PFSK-1 (cell line): Measurements from ENCODE around the gene TCEAL1.

Experiments
- FOXP2 ChIP-seq: optimal IDR thresholded peaks from 2 replicates; pipeline ENCODE3; 2011; ENCODE audit warnings: borderline replicate concordance, control low read depth, inconsistent platforms; ENCODE audit not compliant: insufficient read depth; ENCODE audit errors: extremely low read length, extremely low read depth
- POLR2AphosphoS5 ChIP-seq: IDR thresholded peaks from 2 replicates; pipeline ENCODE4 v1.6.1; 2012; ENCODE audit warnings: low read depth, mild to moderate bottlenecking, control low read depth, low read length, moderate library complexity
- SIN3A ChIP-seq: IDR thresholded peaks from 2 replicates; pipeline ENCODE4 v1.6.1; 2012; ENCODE audit warnings: mild to moderate bottlenecking, low read length, moderate library complexity, borderline replicate concordance; ENCODE audit not compliant: insufficient read depth
- TAF1 ChIP-seq: IDR thresholded peaks from 2 replicates; pipeline ENCODE4 v1.6.1; 2012; ENCODE audit warnings: low read length, control low read depth, borderline replicate concordance; ENCODE audit not compliant: insufficient read depth
- TF ChIP-seq, protein P1 (sequence below), 2 experiments: IDR thresholded peaks; 2 replicates each; pipeline versions ENCODE4 v1.6.1 to v1.8.0; 2011 to 2012; ENCODE audit warnings: low read depth in 2 of 2, low read length in 2 of 2, control low read depth in 1 of 2, inconsistent platforms in 1 of 2, mild to moderate bottlenecking in 1 of 2, moderate library complexity in 1 of 2; ENCODE audit not compliant: insufficient read depth in 1 of 2

Gene TCEAL1

DNA sequence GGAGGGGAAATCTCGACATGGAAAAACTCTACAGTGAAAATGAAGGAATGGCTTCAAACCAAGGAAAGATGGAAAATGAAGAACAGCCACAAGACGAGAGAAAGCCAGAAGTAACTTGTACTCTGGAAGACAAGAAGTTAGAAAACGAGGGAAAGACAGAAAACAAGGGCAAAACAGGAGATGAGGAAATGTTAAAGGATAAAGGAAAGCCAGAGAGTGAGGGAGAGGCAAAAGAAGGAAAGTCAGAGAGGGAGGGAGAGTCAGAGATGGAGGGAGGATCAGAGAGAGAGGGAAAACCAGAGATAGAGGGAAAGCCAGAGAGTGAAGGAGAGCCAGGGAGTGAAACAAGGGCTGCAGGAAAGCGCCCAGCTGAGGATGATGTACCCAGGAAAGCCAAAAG is 42.1 kb upstream of the TCEAL1 start:
- TF ChIP-seq SIN3A (no peak), FOXP2 (no peak), TAF1 (no peak), POLR2AphosphoS5 (no peak)
- TF ChIP-seq, protein P1, sequence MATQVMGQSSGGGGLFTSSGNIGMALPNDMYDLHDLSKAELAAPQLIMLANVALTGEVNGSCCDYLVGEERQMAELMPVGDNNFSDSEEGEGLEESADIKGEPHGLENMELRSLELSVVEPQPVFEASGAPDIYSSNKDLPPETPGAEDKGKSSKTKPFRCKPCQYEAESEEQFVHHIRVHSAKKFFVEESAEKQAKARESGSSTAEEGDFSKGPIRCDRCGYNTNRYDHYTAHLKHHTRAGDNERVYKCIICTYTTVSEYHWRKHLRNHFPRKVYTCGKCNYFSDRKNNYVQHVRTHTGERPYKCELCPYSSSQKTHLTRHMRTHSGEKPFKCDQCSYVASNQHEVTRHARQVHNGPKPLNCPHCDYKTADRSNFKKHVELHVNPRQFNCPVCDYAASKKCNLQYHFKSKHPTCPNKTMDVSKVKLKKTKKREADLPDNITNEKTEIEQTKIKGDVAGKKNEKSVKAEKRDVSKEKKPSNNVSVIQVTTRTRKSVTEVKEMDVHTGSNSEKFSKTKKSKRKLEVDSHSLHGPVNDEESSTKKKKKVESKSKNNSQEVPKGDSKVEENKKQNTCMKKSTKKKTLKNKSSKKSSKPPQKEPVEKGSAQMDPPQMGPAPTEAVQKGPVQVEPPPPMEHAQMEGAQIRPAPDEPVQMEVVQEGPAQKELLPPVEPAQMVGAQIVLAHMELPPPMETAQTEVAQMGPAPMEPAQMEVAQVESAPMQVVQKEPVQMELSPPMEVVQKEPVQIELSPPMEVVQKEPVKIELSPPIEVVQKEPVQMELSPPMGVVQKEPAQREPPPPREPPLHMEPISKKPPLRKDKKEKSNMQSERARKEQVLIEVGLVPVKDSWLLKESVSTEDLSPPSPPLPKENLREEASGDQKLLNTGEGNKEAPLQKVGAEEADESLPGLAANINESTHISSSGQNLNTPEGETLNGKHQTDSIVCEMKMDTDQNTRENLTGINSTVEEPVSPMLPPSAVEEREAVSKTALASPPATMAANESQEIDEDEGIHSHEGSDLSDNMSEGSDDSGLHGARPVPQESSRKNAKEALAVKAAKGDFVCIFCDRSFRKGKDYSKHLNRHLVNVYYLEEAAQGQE (IDR thresholded peaks at IDR 0.05; ENCODE audit: insufficient read depth in 1 of 2, low read depth in 2 of 2, low read length in 2 of 2): no peak

DNA sequence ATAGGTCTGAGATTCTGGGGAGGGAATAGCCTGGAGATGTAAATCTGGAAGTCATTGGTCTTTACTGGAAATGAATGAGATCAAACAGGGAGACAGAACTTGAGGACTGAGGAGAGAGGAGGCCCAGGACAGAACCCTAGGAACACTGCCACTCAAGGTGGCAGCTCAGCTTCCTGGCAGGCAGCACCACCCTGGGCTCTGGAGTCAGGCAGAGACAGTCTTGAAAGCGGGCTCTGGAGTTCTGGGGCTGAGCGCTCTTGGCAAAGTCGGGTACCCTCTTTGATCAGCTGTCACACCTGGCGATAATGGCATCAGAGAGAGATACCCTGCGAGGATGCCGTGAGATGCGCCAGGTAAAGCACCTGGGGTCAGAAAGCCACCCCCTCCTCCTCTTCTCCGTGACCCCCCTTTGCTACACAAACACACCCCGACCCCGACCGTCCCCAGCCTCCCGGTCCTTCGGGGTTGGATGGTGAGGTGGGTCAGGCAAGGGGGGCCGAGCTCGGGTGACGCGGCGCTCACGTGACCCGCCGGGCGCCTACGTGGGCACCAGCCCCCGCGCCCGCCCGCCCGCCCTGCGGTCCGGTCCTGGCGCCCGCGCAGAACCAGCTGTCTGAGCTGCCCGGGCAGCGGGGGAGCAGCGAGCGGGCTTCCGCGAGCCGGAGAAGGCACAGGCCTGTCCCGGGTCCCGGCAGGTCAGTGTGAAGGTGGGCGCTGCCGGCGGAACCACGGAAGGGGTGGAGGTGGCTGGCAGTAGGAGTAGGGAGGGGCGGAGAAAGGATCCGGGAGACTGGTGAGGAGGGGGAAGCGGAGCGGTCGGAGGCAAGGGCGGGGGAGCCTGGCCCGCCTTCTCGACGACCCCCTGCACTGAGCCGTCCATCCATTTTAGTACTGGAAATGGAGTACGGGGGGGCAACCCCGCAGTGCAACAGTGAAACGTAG is 21.1 kb upstream of the TCEAL1 start, which contains the start of gene TCEAL3:
Gene TCEAL3, plus strand, starts transcription at position 600 of the 942 bp plus-strand sequence. CDS start 1,102 bp downstream, outside the sequence.
- TF ChIP-seq POLR2AphosphoS5 (no peak), SIN3A (no peak)

DNA sequence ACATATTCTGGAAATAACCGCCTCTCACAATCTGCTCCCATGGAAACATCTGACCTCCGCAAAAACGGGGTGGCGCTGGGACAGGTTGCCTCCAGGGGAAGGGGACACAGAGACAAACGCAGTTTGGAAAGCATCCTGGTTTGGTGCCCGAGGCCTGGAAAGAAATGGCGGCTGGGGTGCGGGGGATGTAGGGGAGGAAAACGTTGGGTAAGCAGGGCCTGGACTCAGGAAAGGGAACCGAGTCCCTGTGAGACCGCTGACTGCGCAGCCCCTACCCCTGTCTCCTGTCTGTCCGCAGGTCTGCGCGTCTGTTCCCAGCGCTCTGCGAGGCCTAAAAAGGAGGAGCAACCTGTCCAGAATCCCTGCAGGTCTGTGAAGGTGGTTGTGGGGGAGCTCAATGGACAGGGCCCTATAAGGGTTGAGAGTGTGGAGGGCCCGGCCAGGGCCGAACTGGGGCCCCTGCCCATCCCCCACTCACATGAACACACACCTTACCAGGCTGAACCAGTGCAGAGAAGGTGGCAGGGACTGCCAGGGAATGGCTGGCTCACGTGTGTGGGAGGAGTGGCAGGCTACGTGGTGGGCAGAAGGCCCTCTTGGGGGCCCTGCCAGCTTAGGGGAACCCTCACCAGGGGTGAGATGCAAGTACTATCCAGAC is 20.3 kb upstream of the TCEAL1 start:
- no peak for TF ChIP-seq POLR2AphosphoS5
- TF ChIP-seq, protein P1 (IDR thresholded peaks at IDR 0.05; ENCODE audit: insufficient read depth in 1 of 2, low read depth in 2 of 2, low read length in 2 of 2): no peak
- no peak for TF ChIP-seq FOXP2
- no peak for TF ChIP-seq SIN3A
- no peak for TF ChIP-seq TAF1

DNA sequence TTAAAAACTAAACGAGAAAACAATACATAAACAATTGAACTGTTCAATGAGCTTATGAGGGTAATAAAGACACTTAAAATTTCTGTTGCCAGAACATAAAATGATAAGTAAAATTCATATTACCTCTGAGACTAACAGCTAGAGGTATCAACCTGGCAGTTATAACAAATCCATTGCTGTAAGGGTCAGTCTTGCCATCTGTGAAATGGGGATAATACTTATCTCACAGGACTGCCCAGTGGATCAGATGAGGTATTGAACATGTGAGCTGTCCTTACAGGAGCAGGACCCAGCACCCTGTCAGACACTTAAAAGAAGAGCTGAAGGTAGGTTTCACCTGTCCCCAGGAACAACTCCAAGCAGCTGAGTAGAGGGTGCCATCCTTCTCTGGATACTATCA is 18.5 kb upstream of the TCEAL1 start:
- TF ChIP-seq FOXP2: no peak
- no peak for TF ChIP-seq POLR2AphosphoS5
- TF ChIP-seq, protein P1 (IDR thresholded peaks at IDR 0.05; ENCODE audit: insufficient read depth in 1 of 2, low read depth in 2 of 2, low read length in 2 of 2): no peak
- TF ChIP-seq TAF1: no peak
- no peak for TF ChIP-seq SIN3A

DNA sequence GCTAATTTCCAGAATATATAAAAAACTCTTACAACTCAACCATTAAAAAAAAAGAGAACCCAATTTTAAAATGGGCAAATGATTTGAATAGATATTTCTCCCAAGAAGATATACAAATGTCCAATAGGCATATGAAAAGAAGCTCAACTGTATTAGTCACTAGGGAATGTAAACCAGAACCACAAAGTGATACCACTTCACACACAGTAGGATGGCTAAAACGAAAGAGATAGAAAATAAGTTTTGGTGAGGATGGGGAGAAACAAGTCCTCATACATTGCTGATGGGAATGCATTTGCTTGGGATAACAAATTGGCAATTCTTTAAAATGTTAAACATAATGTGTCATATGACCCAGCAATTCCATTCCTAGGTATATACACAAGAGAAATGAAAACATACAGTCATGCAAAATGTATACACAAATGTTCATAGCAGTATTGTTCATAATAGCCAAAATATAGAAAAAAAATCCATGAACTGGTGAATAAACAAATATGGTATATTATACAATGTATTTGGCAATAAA is 15.3 kb upstream of the TCEAL1 start:
- TF ChIP-seq POLR2AphosphoS5 (no peak), TAF1 (no peak), FOXP2 (no peak), SIN3A (no peak)
- TF ChIP-seq, protein P1 (IDR thresholded peaks at IDR 0.05; ENCODE audit: insufficient read depth in 1 of 2, low read depth in 2 of 2, low read length in 2 of 2): no peak
